SJSA1 (cell line): ENCODE results near the gene GIMAP5. TPM values are rescaled to one million over a fixed set of nuclear protein-coding genes. Genes with fewer than 3 reads are reported as not detected.

ENCODE experiments used
- DNase-seq, 2 experiments: peaks; one replicate each; pipeline ENCODE4 v3.0.0-alpha.2; 2015 to 2020; ENCODE audit warnings: low spot score in 2 of 2, low read depth in 1 of 2
- H3K27ac ChIP-seq: fragments of 250-450 bp; sonication (Bioruptor Pico); 2 replicates; pipeline ENCODE4 v1.5.1; 2020; ENCODE audit warnings: mild to moderate bottlenecking, moderate library complexity
- H3K27me3 ChIP-seq: fragments of 250-450 bp; sonication (Bioruptor Pico); replicated peaks from 2 replicates; pipeline ENCODE4 v1.5.1; 2020; ENCODE audit warnings: mild to moderate bottlenecking, moderate library complexity
- H3K36me3 ChIP-seq: fragments of 250-450 bp; sonication (Bioruptor Pico); 2 replicates; pipeline ENCODE4 v1.5.1; 2020; ENCODE audit warnings: mild to moderate bottlenecking
- H3K4me1 ChIP-seq: fragments of 250-450 bp; sonication (Bioruptor Pico); replicated peaks from 2 replicates; pipeline ENCODE4 v1.6.1; 2021; ENCODE audit warnings: mild to moderate bottlenecking
- H3K4me3 ChIP-seq: fragments of 250-450 bp; sonication (Bioruptor Pico); 2 replicates; pipeline ENCODE4 v1.5.1; 2020; ENCODE audit warnings: mild to moderate bottlenecking
- H3K9me3 ChIP-seq: fragments of 250-450 bp; sonication (Bioruptor Pico); replicated peaks from 2 replicates; pipeline ENCODE4 v1.5.1; 2020; ENCODE audit warnings: mild to moderate bottlenecking
- total RNA-seq: library from RNA; depleted of rRNA; stranded (reverse); fragments of >200 nt; shearing (Covaris generic); gene quantifications from 2 replicates; pipeline ENCODE4 v1.2.3, GENCODE V29; 2014

The GIMAP5 gene
- total RNA-seq, 1 experiment from 2014 or later: not detected

DNA sequence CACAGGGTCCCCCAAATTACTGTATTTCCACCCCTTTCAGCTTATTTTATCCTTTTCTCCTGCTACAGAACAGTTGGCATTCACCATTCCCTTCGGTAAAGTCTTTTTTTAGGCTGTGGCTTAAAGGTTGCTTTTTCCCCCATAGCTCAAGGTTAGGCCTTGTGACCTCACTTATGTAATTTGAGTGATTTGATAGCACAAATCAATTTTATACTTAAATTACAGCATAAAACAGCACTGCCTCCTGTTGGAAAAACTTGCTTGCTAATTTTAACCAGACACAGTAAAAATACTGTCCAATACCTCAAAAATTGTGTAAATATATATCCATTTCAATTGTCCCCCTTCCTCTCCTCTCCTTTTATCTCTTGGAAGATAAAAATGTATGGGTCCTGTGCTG lies 13.8 kb upstream of the GIMAP5 start:
- no peak overlapping the region for H3K27ac ChIP-seq
- H3K36me3 ChIP-seq: no peaks in the 10 kb centered on the region
- DNase-seq: no peak
- H3K4me1 ChIP-seq: no peaks in the 10 kb centered on the region
- no peaks in the 10 kb centered on the region for H3K9me3 ChIP-seq
- no peaks in the 10 kb centered on the region for H3K27me3 ChIP-seq
- no peak overlapping the region for H3K4me3 ChIP-seq

DNA sequence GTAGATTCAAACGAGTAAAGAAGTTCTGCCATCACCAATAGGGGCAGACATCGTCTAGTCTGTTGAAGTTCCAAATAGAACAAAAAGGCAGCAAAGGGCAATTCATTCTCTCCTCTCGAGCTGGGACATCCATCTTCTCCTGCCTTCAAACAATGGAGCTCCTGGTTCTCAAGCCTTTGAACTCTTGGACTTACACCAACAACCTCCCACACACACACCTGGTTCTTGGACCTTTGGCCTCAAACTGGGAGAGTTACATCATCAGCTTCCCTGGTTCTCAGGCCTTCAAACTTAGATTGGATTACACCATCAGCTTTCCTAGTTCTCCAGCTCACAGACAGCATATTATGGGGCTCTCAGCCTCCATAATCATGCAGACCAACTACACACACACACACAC lies 9.8 kb upstream of the GIMAP5 start:
- Histone ChIP-seq H3K27ac (no peak overlapping the region), H3K36me3 (no peaks in the 10 kb centered on the region), H3K27me3 (no peaks in the 10 kb centered on the region), H3K9me3 (no peaks in the 10 kb centered on the region), H3K4me3 (no peak overlapping the region), H3K4me1 (no peaks in the 10 kb centered on the region)
- no peak for DNase-seq

DNA sequence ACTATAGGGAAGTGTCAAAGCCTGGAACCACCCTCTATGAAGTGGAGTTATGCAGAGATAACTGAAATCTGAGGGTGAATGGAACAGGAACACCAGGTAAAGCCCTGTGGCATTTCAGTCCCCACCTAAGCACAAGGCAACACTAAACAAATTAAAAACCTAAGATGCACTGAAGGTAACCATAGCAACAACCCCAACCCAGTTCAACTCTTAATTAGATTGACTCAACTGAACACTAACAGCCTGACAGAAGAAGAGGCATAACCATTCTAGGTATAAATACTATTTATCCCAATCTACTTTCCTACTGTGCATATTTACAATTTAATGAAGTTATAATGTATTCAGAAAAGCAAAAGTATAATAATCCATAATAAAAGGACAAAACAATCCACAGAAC lies 9.2 kb upstream of the GIMAP5 start:
- Histone ChIP-seq H3K4me3 (no peak overlapping the region), H3K27me3 (no peaks in the 10 kb centered on the region), H3K36me3 (no peaks in the 10 kb centered on the region), H3K27ac (no peak overlapping the region), H3K9me3 (no peaks in the 10 kb centered on the region), H3K4me1 (no peaks in the 10 kb centered on the region)
- no peak for DNase-seq

DNA sequence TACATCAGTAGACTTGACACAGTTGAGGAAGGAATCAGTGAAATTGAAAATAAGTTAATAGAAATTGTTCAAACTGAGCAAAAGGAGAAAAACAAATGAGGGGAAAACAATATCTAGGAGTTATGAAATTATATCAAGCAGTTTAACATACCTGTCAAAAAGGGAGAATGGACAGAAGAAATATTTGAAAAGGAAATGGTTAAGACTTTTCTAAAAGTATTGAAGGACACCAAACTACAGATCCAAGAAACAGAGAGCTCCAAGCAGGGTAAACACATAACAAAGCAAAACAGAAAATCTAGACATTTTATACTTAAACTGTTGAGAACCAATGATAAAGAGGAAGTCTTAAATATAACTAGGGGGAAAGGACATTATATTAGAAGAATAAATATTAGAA lies 8.6 kb upstream of the GIMAP5 start:
- Histone ChIP-seq H3K27me3 (no peaks in the 10 kb centered on the region), H3K36me3 (no peaks in the 10 kb centered on the region), H3K27ac (no peak overlapping the region), H3K9me3 (no peaks in the 10 kb centered on the region), H3K4me3 (no peak overlapping the region), H3K4me1 (no peaks in the 10 kb centered on the region)
- DNase-seq: no peak

DNA sequence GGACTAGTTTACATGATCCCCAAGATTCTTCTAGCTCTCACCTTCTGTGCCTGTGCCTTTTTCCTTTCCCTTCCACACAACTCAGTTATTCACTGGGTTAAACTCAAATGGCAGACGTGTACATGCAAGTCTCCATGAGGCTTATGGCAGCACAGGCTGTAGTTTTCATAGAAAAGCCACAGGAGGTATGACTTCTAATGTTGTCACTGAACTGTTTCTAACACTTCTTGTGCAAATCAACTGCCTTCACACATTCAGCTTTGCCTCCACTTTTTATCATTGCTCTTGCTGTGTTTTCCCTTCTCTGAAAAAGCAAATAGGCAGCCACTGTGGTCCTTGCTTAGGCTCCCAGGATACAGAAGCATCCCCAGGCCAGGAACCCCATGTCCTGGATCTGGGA lies 5.3 kb upstream of the GIMAP5 start:
- H3K4me1 ChIP-seq: no peaks in the 10 kb centered on the region
- H3K36me3 ChIP-seq: no peaks in the 10 kb centered on the region
- no peaks in the 10 kb centered on the region; the same call in 1 of the 2 replicates for H3K27me3 ChIP-seq
- H3K4me3 ChIP-seq: no peak overlapping the region
- no peak overlapping the region for H3K27ac ChIP-seq
- no peaks in the 10 kb centered on the region for H3K9me3 ChIP-seq
- no peak for DNase-seq

DNA sequence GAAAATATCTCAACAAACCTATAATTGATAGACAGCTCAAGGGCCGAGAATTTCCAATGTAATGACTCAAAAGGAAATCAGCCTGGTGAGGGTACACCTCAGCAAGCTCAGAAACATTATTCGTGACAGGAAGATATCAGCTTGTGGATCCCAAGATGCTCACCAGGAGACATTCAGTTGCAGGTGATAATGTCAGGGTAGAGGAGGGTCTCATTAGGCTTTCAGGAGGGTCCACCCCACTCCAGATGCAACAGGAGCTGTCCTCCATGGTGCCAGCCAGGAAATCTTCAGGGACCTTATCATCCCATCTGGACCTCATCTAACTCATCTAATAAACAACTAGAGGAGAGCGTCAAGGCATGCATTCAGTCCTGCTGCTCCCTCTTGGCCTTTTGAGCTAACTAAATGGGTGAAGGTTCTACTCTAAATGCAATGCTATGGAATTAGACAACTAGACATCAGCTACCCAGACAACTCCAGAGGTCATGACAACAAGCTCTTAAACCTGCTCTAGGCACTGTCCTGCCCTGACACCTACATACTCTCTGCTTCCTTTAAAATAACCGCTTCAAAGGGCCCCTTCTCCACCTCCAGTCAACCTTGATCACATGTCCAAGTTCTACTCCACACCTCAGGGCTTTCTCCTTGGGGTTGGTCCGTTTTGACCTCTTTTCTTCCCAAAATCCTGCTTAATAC lies 4.3 kb upstream of the GIMAP5 start:
- DNase-seq: no peak
- H3K36me3 ChIP-seq: no peaks in the 10 kb centered on the region
- no peak overlapping the region for H3K4me3 ChIP-seq
- H3K4me1 ChIP-seq: no peaks in the 10 kb centered on the region
- H3K27ac ChIP-seq: no peak overlapping the region
- H3K27me3 ChIP-seq: no peaks in the 10 kb centered on the region; the same call in 1 of the 2 replicates
- H3K9me3 ChIP-seq: no peaks in the 10 kb centered on the region

DNA sequence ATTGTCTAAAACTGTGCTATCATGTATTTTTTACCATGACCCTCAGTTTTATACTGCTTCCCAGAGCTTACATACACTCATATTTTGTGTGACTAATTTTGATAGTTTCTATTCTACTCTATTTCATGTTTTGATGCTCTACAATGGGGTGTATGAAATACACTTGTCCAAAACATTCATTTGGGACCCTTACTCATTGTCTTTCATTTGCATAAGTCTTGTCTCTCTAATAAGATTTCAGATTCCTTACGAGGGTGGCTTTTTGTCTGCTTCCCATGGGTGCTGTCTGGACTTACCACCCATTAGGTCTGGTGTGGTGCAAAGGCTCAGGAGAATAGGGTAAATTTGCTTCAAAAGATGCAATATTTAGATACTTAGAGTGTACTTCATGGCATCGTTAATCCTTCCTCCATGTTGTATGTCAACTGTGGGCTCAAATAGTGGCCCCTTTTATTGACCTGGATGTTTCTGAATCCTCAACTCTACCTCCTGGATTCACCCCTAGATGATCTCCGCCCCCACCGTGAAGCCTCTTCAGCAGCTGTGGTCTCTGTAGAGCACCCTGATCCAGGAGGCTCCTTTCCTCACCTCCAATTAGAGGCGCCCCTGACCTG lies 3.6 kb upstream of the GIMAP5 start:
- Histone ChIP-seq H3K4me1 (no peaks in the 10 kb centered on the region), H3K9me3 (no peaks in the 10 kb centered on the region), H3K36me3 (no peaks in the 10 kb centered on the region), H3K27ac (no peak overlapping the region), H3K27me3 (no peaks in the 10 kb centered on the region; the same call in 1 of the 2 replicates), H3K4me3 (no peak overlapping the region)
- DNase-seq: no peak

DNA sequence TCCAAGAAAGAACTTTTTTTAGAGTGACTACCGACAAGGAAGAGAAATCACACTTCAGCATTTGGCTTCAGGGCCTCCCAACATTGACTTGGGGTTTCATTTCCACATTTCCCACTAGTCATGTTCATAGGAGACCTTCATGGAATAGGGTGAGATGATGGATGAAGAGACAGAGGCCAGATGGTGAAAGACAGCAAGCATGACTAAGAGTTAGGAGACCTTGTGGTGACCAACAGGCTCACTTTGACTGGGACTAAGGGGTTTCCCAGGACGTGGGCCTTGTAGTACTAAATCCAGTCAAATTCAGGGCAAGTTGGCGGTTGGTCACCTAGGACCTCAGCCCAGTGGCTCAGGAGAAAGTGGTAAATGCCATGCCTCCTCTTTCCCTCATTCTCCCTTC lies 3.0 kb upstream of the GIMAP5 start:
- no peaks in the 10 kb centered on the region for H3K9me3 ChIP-seq
- no peaks in the 10 kb centered on the region for H3K36me3 ChIP-seq
- no peaks in the 10 kb centered on the region for H3K4me1 ChIP-seq
- H3K27ac ChIP-seq: no peak overlapping the region
- no peaks in the 10 kb centered on the region; the same call in 1 of the 2 replicates for H3K27me3 ChIP-seq
- no peak overlapping the region for H3K4me3 ChIP-seq
- DNase-seq: no peak

DNA sequence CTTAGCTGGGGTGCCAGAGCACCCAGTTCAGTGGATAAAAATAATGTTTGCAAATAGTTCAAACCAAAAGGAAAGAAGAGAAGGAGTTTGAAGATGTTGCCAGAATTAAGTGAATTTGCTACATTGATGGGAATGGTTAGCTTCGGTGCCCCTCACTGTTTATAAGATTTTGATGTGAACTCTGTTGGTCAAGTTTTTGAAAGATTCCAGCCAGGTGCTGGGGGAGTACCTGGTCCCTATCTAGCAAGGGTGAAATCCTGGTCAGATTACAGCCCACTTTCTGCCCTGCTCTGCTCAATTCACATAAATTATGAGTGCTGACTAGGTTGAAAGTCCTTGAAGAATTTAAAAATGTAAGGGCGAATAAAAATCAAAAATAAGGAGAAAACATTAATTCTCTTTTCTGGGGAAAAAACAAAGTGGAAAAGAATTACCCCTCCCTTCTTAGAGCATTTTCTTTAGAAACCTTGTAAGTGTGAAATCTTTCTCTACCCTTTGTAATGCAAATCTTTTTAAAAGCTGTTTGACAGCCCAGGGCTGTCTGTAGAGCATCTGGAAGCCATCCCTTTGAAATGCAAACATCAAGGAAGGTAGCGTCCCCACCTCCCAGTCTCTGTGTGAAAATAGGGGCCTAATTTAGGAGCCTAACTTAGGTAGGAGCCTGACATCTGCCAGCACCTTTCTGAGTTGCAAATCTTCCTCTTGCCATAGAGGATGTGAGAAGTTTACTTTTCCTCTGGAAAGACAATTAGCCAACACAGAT lies 1.4 kb upstream of the GIMAP5 start:
- Histone ChIP-seq H3K36me3 (no peaks in the 10 kb centered on the region), H3K27ac (no peak overlapping the region), H3K4me3 (no peak overlapping the region), H3K9me3 (no peaks in the 10 kb centered on the region), H3K4me1 (no peaks in the 10 kb centered on the region), H3K27me3 (no peaks in the 10 kb centered on the region; the same call in 1 of the 2 replicates)
- no peak for DNase-seq

DNA sequence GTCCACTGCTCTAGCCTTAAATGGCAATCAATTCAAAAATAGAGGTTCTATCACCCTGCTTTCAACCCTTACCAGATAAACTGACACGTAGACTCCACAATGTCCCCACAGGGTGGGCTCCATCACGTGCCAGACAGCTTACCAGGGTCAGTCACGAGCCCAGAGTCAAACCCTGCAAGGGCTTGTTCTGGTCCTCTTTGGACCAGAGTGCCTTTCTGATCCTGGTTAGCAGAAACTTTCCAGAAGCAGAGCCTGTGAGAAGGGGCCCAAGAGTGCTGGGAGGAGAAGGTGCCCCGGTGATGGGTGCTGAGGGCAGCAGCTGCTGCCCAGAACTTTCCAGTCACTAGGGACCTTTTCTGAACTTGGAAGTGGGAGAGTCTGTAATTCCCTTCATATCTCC lies 354 bp upstream of the GIMAP5 start:
- Histone ChIP-seq H3K4me1 (no peaks in the 10 kb centered on the region), H3K27me3 (no peaks in the 10 kb centered on the region; the same call in 1 of the 2 replicates), H3K4me3 (no peak overlapping the region), H3K27ac (no peak overlapping the region), H3K9me3 (no peaks in the 10 kb centered on the region), H3K36me3 (no peaks in the 10 kb centered on the region)
- DNase-seq: no peak

DNA sequence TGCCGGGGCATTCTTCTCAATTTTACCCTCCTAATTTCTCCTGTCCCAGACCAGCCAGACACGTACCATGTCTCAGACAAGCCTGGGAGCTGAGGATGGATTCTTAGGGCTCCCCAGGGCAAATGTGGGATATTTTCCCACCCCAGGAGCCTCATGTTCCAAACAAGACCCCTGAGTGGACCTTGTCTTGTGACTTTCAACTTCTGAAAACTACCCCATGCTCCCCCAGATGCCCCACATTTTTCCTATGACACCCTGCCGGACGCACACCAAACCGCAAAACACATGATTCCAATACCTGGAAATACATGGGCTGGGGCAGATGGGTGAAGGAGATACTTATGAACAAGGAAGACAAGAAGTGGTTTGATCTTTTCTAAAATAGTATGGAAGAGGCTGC lies 874 bp downstream of the GIMAP5 start:
- H3K4me3 ChIP-seq: no peak overlapping the region
- H3K36me3 ChIP-seq: no peaks in the 10 kb centered on the region
- DNase-seq: no peak
- no peaks in the 10 kb centered on the region for H3K4me1 ChIP-seq
- no peaks in the 10 kb centered on the region for H3K9me3 ChIP-seq
- no peak overlapping the region for H3K27ac ChIP-seq
- H3K27me3 ChIP-seq: no peaks in the 10 kb centered on the region; the same call in 1 of the 2 replicates

DNA sequence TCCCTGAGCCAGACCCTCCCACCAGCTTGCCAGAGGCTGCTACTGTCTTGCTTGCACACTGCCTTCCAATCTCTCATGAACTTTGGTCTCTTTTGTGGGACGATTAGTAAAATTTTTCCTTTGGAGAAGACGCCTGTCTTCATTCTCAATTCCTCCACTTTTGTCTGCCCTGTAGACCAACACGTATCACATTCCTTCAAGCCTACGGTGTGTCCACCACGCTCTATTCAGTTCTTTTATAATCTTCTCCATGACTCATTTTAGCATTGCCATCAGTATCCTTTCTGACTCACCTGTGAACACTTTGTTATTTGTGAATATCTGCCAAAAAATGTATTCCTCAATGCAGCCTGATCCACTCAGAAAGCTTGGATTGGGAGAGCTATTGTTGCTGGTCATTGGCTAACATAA lies 1.4 kb downstream of the GIMAP5 start:
- no peak overlapping the region for H3K27ac ChIP-seq
- no peaks in the 10 kb centered on the region; the same call in 1 of the 2 replicates for H3K27me3 ChIP-seq
- H3K36me3 ChIP-seq: no peaks in the 10 kb centered on the region
- H3K9me3 ChIP-seq: no peaks in the 10 kb centered on the region
- no peaks in the 10 kb centered on the region for H3K4me1 ChIP-seq
- no peak overlapping the region for H3K4me3 ChIP-seq
- no peak for DNase-seq

DNA sequence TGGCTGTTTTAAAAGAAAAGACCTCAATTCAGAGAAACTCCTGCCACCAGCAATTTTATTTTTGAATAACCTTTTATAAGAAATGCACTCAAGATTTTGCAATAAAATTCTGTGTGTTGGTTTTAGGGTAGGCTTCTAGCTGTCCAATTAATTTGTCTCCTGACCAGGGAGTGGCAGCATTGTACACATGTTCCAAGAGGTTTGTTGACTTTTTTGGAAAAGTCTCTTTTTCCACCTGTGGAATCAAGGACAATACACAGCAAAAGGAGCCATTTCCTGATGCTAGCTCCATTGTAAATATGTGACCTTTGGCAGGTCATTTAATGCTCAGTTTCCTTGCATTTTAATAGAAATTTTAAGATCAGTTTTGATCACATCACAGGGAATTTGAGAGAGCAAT lies 1.8 kb downstream of the GIMAP5 start:
- Histone ChIP-seq H3K27me3 (no peaks in the 10 kb centered on the region; the same call in 1 of the 2 replicates), H3K4me3 (no peak overlapping the region), H3K9me3 (no peaks in the 10 kb centered on the region), H3K4me1 (no peaks in the 10 kb centered on the region), H3K36me3 (no peaks in the 10 kb centered on the region), H3K27ac (no peak overlapping the region)
- DNase-seq: no peak

DNA sequence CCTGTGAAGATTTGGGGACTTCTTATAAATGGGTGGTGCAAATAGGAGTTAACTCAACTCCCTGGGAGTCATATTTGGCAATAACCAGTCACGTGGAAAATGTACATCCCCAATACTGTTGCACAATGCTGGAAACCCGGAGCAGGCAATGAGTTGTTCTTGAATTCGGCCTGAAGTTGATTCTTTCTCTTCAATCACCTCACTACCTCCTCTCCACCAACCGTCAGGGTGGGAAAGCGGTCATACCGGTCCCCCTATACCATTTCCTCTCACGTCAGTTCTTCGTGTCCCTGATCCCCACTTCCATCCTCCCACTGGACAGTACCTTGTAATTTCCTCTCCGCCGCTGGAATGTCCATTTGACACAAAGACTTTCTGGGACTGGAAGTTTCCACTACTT lies 2.8 kb downstream of the GIMAP5 start:
- H3K4me3 ChIP-seq: no peak overlapping the region
- DNase-seq: no peak
- H3K4me1 ChIP-seq: no peaks in the 10 kb centered on the region
- H3K9me3 ChIP-seq: no peaks in the 10 kb centered on the region
- H3K36me3 ChIP-seq: no peaks in the 10 kb centered on the region
- H3K27me3 ChIP-seq: no peaks in the 10 kb centered on the region; the same call in 1 of the 2 replicates
- no peak overlapping the region for H3K27ac ChIP-seq
